ENCODE data around the gene HMCN1.

HMCN1 gene

GRCh38 chr1:185696422-185697150, 37.6 kb upstream of the HMCN1 start:
- TF ChIP-seq ZFX (IDR thresholded peaks at IDR 0.05), result no peak
- TF ChIP-seq, protein P1, sequence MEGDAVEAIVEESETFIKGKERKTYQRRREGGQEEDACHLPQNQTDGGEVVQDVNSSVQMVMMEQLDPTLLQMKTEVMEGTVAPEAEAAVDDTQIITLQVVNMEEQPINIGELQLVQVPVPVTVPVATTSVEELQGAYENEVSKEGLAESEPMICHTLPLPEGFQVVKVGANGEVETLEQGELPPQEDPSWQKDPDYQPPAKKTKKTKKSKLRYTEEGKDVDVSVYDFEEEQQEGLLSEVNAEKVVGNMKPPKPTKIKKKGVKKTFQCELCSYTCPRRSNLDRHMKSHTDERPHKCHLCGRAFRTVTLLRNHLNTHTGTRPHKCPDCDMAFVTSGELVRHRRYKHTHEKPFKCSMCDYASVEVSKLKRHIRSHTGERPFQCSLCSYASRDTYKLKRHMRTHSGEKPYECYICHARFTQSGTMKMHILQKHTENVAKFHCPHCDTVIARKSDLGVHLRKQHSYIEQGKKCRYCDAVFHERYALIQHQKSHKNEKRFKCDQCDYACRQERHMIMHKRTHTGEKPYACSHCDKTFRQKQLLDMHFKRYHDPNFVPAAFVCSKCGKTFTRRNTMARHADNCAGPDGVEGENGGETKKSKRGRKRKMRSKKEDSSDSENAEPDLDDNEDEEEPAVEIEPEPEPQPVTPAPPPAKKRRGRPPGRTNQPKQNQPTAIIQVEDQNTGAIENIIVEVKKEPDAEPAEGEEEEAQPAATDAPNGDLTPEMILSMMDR (conservative IDR thresholded peaks at IDR 0.05), result no peak
- no peak overlapping the region for H3K27ac ChIP-seq

- H3K27ac ChIP-seq, result no peak overlapping the region
- TF ChIP-seq, protein P1 (conservative IDR thresholded peaks at IDR 0.05), result no peak
- TF ChIP-seq ZFX (IDR thresholded peaks at IDR 0.05), result no peak
Observed at GRCh38 chr1:185699874-185700273, 34.3 kb upstream of the HMCN1 start.

- H3K27ac ChIP-seq, result no peak overlapping the region
- no peak for TF ChIP-seq ZFX (IDR thresholded peaks at IDR 0.05)
- TF ChIP-seq, protein P1 (conservative IDR thresholded peaks at IDR 0.05), result no peak
Observed at GRCh38 chr1:185701650-185702049, 32.5 kb upstream of the HMCN1 start.

GRCh38 chr1:185704181-185704580, 30.0 kb upstream of the HMCN1 start:
- no peak overlapping the region for H3K27ac ChIP-seq

GRCh38 chr1:185716095-185716494, 18.1 kb upstream of the HMCN1 start:
- TF ChIP-seq, protein P1 (conservative IDR thresholded peaks at IDR 0.05), result no peak
- no peak for TF ChIP-seq ZFX (IDR thresholded peaks at IDR 0.05)
- H3K27ac ChIP-seq, result no peak overlapping the region

More at GRCh38 chr1:185704181-185704580, 30.0 kb upstream of the HMCN1 start:
- no peak for TF ChIP-seq ZFX (IDR thresholded peaks at IDR 0.05)

DNA sequence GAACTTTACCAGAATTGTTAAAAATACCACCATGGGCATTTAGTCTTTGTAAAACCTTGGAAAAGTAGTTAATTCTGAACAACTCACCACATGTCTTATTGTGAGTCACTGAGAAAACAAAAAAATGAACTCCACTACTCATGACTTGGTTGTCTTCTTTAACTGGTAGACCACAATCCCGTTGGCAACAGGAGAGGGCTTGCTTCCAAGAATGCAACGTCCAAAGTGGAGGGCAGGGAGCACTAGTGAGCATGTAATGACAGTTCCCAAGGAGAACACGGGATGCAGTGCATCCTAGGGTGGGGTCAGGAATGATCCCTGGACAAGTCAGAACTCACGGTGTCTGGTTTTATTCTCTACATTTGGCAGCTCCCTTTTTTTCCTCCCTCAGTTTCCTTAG, 15.2 kb upstream of the HMCN1 start:
- H3K27ac ChIP-seq, result no peak overlapping the region
- TF ChIP-seq, protein P1 (conservative IDR thresholded peaks at IDR 0.05), result peak; percentile 6; the same call in 1 of the 2 replicates
- no peak for TF ChIP-seq ZFX (IDR thresholded peaks at IDR 0.05)

GRCh38 chr1:185720633-185721272, 13.4 kb upstream of the HMCN1 start:
- no peak overlapping the region for H3K27ac ChIP-seq
- TF ChIP-seq, protein P1 (conservative IDR thresholded peaks at IDR 0.05), result peak; percentile 78
- no peak for TF ChIP-seq ZFX (IDR thresholded peaks at IDR 0.05)

Data from C4-2B (cell line).